Loucy (cell line): ENCODE results near the gene OSBPL3.

Experiments used
- EZH2phosphoT487 ChIP-seq: fragments of 200-600 bp; IDR thresholded peaks from 2 replicates; pipeline ENCODE4 v1.6.1; 2018; ENCODE audit warnings: antibody characterized with exemption, mild to moderate bottlenecking, moderate library complexity, borderline replicate concordance
- TF ChIP-seq, protein P1 (sequence below): fragments of 200-600 bp; sonication (generic); conservative IDR thresholded peaks from 2 replicates; pipeline ENCODE4 v1.5.1; 2014; ENCODE audit warnings: mild to moderate bottlenecking, antibody characterized with exemption, low read length

DNA sequence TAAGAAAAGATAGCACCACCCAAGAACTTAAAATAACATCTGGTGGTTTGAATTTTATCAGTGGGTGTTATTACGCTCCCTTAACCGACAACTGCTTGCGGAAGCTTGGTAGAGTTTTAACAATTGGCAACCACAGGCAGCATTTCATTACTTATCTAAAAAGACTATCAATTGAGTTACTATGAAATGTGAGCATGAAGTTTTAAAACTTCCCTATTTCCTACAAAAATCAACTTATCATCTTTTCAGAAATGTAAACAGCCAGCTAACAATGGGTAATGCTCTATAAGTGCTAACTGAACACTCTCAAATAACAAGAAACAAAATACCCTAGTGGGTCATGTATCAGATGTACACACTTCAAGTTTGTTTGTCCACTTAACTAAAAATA is 68.8 kb downstream of the OSBPL3 start:
- TF ChIP-seq, protein P1, sequence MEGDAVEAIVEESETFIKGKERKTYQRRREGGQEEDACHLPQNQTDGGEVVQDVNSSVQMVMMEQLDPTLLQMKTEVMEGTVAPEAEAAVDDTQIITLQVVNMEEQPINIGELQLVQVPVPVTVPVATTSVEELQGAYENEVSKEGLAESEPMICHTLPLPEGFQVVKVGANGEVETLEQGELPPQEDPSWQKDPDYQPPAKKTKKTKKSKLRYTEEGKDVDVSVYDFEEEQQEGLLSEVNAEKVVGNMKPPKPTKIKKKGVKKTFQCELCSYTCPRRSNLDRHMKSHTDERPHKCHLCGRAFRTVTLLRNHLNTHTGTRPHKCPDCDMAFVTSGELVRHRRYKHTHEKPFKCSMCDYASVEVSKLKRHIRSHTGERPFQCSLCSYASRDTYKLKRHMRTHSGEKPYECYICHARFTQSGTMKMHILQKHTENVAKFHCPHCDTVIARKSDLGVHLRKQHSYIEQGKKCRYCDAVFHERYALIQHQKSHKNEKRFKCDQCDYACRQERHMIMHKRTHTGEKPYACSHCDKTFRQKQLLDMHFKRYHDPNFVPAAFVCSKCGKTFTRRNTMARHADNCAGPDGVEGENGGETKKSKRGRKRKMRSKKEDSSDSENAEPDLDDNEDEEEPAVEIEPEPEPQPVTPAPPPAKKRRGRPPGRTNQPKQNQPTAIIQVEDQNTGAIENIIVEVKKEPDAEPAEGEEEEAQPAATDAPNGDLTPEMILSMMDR = no peak
- TF ChIP-seq EZH2phosphoT487 = no peak
